Stomach (tissue), 4 donors: ENCODE data around the gene HYAL2.

ENCODE experiments used
- EP300 ChIP-seq: sonication (generic); formaldehyde crosslinking; IDR thresholded peaks from one replicate; pipeline ENCODE4 v1.6.1; 2017; ENCODE audit warnings: antibody characterized with exemption
- POLR2A ChIP-seq, 4 donors: fragments of 450-650 bp; IDR thresholded peaks; one replicate each; pipeline ENCODE4 v1.6.1; 2016; ENCODE audit warnings: antibody characterized with exemption in 4 of 4, control low read depth in 2 of 4, mild to moderate bottlenecking in 1 of 4, moderate library complexity in 1 of 4
- TF ChIP-seq, protein P1 (sequence below), 7 experiments: fragments of 450-650 bp in 4 of 7; fragments of 200-600 bp in 3 of 7; sonication (generic) in 3 of 7; IDR thresholded peaks; one replicate each; pipeline ENCODE4 v1.5.1; 2016 to 2019; ENCODE audit warnings: antibody characterized with exemption in 7 of 7, control low read depth in 2 of 7, mild to moderate bottlenecking in 1 of 7

DNA sequence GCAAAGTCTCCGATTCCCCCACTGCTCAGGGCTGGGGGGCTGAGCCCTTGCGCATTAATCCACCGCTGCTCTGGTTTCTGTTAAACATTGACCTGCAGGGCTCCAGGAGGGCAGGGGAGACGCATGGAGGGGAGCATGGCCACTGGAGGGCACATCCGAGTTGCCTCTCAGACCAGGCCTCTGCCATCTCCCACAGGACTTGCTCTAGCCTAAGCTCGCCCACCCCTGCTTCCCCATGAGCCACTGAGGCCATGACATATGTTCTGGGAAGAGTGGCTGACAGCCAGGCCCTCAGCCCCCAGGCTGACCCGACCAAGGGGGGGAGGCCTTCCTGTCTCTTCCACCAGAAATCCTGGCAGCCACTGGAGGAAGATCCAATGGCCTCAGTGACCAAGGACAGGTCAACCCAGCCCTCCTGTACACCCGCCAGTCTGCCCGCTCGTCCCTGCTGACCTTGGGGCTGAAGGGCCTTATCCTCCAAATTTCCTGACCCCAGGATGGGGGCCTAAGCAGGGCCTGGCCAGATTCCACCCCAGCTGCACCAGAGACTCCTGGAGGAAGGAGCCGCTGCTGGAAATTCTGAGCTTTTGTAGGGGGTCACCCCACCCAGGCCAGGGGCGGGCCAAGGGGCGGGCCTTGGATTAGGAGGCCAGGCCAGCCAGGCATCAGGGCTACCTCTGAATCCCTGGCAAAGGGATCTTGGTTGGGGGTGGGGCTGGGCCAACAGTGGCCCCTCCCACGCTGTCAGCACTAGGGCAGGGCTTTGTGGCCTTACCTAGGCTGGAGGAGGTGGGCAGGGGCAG lies 19.3 kb downstream of the HYAL2 start, which contains the start of gene HYAL1:
- TF ChIP-seq, protein P1, sequence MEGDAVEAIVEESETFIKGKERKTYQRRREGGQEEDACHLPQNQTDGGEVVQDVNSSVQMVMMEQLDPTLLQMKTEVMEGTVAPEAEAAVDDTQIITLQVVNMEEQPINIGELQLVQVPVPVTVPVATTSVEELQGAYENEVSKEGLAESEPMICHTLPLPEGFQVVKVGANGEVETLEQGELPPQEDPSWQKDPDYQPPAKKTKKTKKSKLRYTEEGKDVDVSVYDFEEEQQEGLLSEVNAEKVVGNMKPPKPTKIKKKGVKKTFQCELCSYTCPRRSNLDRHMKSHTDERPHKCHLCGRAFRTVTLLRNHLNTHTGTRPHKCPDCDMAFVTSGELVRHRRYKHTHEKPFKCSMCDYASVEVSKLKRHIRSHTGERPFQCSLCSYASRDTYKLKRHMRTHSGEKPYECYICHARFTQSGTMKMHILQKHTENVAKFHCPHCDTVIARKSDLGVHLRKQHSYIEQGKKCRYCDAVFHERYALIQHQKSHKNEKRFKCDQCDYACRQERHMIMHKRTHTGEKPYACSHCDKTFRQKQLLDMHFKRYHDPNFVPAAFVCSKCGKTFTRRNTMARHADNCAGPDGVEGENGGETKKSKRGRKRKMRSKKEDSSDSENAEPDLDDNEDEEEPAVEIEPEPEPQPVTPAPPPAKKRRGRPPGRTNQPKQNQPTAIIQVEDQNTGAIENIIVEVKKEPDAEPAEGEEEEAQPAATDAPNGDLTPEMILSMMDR (IDR thresholded peaks at IDR 0.05) = peak in 1 of 7 experiments; percentile 21
- TF ChIP-seq EP300 = no peak
- TF ChIP-seq POLR2A (IDR thresholded peaks at IDR 0.05) = no peak
